Stimulated activated naive CD8-positive, alpha-beta T cell treated with anti-CD3 and anti-CD28 coated beads, Interleukin-15, Interleukin-2, amounts not matched to agents 100 ng/mL and 50 ng/mL, for 24 hours (primary cell): ENCODE data around the gene GNG10.
"Not testable (repeated sequence)": the region's sequence is repeated elsewhere in the genome, so short reads cannot be mapped to it uniquely, and the experiment has no call there.

Experiments
- H3K27ac Mint-ChIP-seq: one replicate; pipeline ENCODE4 v1.8.0; 2021; ENCODE audit warnings: mild to moderate bottlenecking, mixed read lengths
- H3K27me3 Mint-ChIP-seq: one replicate; pipeline ENCODE4 v1.8.0; 2021; ENCODE audit warnings: mixed read lengths
- H3K36me3 Mint-ChIP-seq: one replicate; pipeline ENCODE4 v1.8.0; 2021; ENCODE audit warnings: low read depth, mixed read lengths
- H3K4me1 Mint-ChIP-seq: one replicate; pipeline ENCODE4 v1.8.0; 2021; ENCODE audit warnings: low read depth, mixed read lengths
- H3K4me3 Mint-ChIP-seq: one replicate; pipeline ENCODE4 v1.8.0; 2021; ENCODE audit warnings: mild to moderate bottlenecking, mixed read lengths
- H3K9me3 Mint-ChIP-seq: one replicate; pipeline ENCODE4 v1.8.0; 2021; ENCODE audit warnings: mixed read lengths

The GNG10 gene

DNA sequence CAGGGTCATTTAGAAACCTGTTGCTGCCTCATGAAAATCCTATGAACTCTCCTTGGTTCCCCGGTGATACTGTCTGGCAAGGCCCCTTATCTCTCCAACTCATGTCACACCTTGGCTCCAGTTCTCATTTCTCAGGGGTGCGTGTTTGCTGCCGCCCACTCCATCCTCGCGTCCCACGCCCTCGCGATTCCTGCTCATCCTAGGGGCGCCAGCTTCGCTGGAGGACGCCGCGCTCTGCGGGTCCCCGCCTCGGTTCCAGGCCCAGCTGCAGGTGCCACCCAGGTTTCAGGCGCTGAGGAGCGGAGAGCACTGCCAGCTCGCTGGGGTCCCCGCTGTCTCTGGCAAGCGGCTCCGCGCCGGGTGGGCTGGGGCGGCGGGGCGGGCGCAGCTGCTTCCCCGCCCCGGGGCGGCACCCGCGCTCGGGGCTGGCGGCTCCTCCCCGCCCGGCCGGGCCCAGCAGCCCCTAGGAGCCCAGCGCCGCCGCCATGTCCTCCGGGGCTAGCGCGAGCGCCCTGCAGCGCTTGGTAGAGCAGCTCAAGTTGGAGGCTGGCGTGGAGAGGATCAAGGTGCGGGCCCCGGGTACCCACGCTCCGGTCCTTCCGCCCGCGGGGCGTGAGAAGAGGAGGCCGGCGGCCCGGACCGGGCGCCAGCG, at the start of gene GNG10:
Gene GNG10 (plus strand): TSS at position 456 of the 652 bp plus-strand sequence. CDS start 30 bp downstream, at position 486.
- H3K9me3 Mint-ChIP-seq = no peaks in the 10 kb centered on the region

DNA sequence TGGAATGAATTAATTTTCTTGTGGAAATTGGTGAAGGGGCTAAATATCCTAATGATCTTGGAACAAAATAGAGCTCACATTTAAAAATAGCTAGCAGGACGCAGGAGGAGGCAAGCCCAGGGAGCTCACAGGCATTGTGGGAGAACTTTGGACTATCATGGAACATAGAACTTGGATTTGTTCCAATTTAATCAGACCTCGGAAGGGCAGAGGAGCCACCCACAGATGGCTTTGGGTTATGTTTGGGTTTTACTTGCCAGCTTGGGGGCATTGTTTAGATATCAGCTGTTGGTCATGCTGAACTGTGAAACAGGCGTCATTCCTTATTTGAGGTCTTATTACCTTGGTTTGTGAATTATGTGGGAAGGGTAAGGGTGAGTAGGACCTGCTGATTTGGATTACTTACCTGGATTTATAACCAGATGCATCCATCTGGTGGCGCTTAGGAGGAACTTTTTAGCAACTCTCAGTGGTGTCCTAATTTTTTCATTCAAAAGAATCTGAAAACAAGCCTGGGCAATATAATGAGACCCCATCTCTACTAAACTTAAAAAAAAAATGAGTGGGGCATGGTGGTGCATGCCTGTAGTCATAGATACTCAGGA, 47.9 kb upstream of the GNG10 start:
- no peaks in the 10 kb centered on the region for H3K9me3 Mint-ChIP-seq
- no peaks in the 10 kb centered on the region for H3K36me3 Mint-ChIP-seq
- H3K27me3 Mint-ChIP-seq = peaks cover 36% of the 10 kb centered on the region
- H3K4me3 Mint-ChIP-seq = no peak overlapping the region
- H3K4me1 Mint-ChIP-seq = no peaks in the 10 kb centered on the region
- no peak overlapping the region for H3K27ac Mint-ChIP-seq

More for the DNA sequence above, at the start of gene GNG10:
- H3K4me1 Mint-ChIP-seq = peaks cover 32% of the 10 kb centered on the region
- peaks cover 17% of the 10 kb centered on the region for H3K36me3 Mint-ChIP-seq
- peak within 1 kb of the TSS; percentile 85 for H3K27ac Mint-ChIP-seq
- peak within 1 kb of the TSS; percentile 98 for H3K4me3 Mint-ChIP-seq
- H3K27me3 Mint-ChIP-seq = no peaks in the 10 kb centered on the region

GRCh38 chr9:111615928-111616327, 45.5 kb upstream of the GNG10 start:
- no peaks in the 10 kb centered on the region for H3K4me1 Mint-ChIP-seq
- H3K27ac Mint-ChIP-seq = no peak overlapping the region
- no peaks in the 10 kb centered on the region for H3K36me3 Mint-ChIP-seq
- no peaks in the 10 kb centered on the region for H3K9me3 Mint-ChIP-seq
- peaks cover 21% of the 10 kb centered on the region for H3K27me3 Mint-ChIP-seq
- H3K4me3 Mint-ChIP-seq = no peak overlapping the region

- H3K27ac Mint-ChIP-seq, H3K36me3 Mint-ChIP-seq, H3K4me3 Mint-ChIP-seq, H3K4me1 Mint-ChIP-seq, H3K9me3 Mint-ChIP-seq: not testable (repeated sequence)
- peaks cover 18% of the 10 kb centered on the region for H3K27me3 Mint-ChIP-seq
Measured at GRCh38 chr9:111617349-111617748, 44.1 kb upstream of the GNG10 start.

GRCh38 chr9:111621895-111622480, 39.4 kb upstream of the GNG10 start:
- Mint-ChIP-seq H3K27me3 (peaks cover 8% of the 10 kb centered on the region), H3K36me3 (no peaks in the 10 kb centered on the region), H3K4me3 (no peak overlapping the region), H3K9me3 (no peaks in the 10 kb centered on the region), H3K4me1 (no peaks in the 10 kb centered on the region), H3K27ac (no peak overlapping the region)

DNA sequence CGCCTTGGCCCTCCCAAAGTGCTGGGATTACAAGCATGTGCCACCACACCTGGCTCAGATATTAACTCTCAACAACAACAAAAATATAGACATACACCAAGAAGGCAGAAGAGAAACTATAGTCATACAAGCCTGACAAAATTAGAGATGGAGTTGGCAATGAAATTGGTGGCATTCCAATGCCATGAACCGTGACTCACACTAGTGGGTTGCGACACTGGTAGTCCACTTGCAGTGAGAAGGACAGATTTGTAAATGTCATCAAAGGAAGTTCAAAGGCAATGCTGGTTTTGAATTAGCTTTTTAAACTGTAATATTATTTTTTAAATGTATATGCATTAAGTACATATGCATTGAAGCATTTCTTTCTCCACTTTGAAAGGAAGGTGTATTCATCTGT, 38.8 kb upstream of the GNG10 start:
- Mint-ChIP-seq H3K9me3 (no peaks in the 10 kb centered on the region), H3K36me3 (no peaks in the 10 kb centered on the region), H3K4me1 (no peaks in the 10 kb centered on the region), H3K27me3 (peaks cover 8% of the 10 kb centered on the region), H3K4me3 (no peak overlapping the region), H3K27ac (no peak overlapping the region)

DNA sequence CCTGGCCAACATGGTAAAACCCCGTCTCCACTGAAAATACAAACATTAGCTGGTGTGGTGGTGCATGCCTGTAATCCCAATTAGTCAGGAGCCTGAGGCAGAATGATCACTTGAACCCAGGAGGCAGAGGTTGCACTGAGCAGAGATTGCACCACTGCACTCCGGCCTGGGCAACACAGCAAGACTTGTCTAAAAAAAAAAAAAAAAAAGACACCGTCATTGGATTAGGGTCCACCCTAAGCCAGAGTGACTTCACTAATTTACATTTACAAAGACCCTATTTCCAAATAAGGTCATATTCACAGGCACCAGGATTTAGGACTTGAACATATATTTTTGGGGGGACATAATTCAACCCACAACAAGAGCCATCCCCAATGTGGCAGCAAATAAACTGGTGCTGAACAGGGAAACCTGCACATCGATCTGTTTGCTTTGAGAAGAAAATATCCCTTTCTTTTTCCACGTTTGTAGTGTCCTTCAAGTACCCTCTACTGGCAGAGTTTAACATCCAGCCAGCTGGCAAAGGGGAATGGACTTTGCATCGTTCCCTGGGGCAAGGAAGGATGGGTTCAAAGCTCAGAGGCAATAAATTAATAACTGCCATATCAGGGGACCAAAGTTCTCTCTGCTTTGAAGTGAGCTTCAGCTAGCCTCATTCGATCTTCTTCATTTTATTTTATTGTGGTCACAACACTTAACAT, 34.0 kb upstream of the GNG10 start:
- no peak overlapping the region for H3K4me3 Mint-ChIP-seq

DNA sequence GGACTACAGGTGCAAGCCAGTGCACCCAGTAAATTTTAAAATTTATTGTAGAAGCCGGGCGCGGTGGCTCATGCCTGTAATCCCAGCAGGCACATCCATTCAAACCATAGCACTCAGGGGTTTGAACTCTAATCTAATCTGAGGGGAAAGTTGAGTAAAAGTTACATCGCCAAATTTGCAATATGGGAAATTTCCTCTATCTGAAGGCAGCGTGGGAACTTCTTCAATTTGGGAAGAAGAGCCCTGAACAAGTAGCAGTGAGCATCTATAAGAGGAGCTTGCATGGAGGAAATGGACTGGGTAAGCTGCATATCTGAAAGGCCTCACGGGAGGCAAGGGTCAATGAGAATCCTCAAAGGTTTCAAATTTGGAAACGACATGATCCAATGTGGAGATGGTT, 33.0 kb upstream of the GNG10 start:
- Mint-ChIP-seq H3K9me3 (no peaks in the 10 kb centered on the region), H3K36me3 (peaks cover 18% of the 10 kb centered on the region)

More for the DNA sequence above, 34.0 kb upstream of the GNG10 start:
- H3K9me3 Mint-ChIP-seq = no peaks in the 10 kb centered on the region
- peaks cover 8% of the 10 kb centered on the region for H3K27me3 Mint-ChIP-seq
- H3K27ac Mint-ChIP-seq = no peak overlapping the region
- H3K36me3 Mint-ChIP-seq = peaks cover 8% of the 10 kb centered on the region
- H3K4me1 Mint-ChIP-seq = peaks cover 16% of the 10 kb centered on the region

DNA sequence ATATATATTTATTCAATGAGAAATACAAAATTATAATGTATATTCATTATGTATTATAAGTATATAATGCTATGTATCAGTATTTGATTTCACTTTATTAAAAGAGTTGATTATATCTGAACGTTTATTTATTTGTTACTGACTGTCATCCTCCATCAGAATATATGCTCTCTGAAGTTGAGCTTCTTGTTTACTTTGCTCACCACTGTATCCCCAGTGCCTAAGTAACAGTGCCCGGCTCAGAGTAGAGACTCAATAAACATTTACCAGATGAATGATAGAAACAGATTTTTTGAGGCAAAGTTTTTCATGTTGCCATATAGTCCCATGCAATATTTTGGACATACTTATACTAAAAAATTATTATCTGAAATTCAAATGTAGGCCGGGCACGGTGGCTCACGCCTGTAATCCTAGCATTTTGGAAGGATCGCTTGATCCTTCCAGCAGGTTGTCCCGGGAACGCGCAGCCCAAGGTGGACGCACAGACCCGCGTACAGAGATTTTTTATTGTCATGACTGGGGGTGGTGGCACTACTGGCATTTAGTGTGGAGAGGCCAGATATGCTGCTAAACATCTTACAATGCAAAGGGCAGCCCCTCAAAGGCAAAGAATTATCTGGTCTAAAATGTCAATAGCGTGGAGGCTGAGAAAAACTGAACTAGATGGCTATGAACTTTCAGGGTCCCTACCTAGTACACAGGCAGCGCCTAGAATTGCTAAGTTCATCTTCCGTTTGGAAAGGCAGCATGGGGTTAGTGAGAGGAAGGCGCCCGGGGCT, 31.0 kb upstream of the GNG10 start:
- Mint-ChIP-seq H3K4me3 (peak overlapping the region; percentile 99), H3K4me1 (peaks cover 45% of the 10 kb centered on the region), H3K9me3 (no peaks in the 10 kb centered on the region), H3K27me3 (no peaks in the 10 kb centered on the region), H3K27ac (peak overlapping the region; percentile 86), H3K36me3 (peaks cover 35% of the 10 kb centered on the region)

More for the DNA sequence above, 33.0 kb upstream of the GNG10 start:
- Mint-ChIP-seq H3K27me3 (peaks cover 2% of the 10 kb centered on the region), H3K4me3 (no peak overlapping the region), H3K4me1 (peaks cover 26% of the 10 kb centered on the region), H3K27ac (no peak overlapping the region)

GRCh38 chr9:111630964-111631213, 30.5 kb upstream of the GNG10 start:
- Mint-ChIP-seq H3K4me3 (peak overlapping the region; percentile 99), H3K27ac (peak overlapping the region; percentile 86), H3K36me3 (peaks cover 36% of the 10 kb centered on the region), H3K27me3 (no peaks in the 10 kb centered on the region), H3K4me1 (peaks cover 51% of the 10 kb centered on the region), H3K9me3 (no peaks in the 10 kb centered on the region)

DNA sequence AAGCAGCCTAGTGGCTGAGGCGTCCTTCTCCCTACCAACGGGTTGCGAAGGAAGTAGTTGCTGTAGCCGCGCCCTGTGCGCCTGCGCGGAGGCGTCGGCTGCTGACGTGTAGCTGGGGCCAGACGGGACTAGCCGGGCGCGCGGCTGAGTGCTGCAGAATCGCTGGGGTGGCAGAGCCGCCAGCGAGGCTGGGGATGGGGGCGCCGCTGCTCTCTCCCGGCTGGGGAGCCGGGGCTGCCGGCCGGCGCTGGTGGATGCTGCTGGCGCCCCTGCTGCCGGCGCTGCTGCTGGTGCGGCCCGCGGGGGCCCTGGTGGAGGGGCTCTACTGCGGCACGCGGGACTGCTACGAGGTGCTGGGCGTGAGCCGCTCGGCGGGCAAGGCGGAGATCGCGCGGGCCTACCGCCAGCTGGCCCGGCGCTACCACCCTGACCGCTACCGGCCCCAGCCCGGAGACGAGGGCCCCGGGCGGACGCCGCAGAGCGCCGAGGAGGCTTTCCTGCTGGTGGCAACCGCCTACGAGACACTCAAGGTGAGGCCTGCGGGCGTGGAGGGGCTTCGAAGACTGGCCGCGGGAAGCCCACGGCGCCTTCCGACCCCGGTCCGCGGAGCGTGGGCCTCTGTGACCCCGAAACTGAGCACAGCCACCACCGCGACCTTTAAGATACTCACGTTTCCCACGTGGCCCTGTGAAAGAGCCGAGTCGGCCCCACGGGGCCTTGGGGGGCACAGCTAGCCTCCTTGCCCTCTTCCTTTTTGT, 30.0 kb upstream of the GNG10 start, which contains the start of gene DNAJC25:
Gene DNAJC25 (plus strand): TSS at position 121 of the 758 bp plus-strand sequence. CDS start 74 bp downstream, at position 195.
- Mint-ChIP-seq H3K9me3 (no peaks in the 10 kb centered on the region), H3K27me3 (no peaks in the 10 kb centered on the region), H3K4me1 (peaks cover 54% of the 10 kb centered on the region), H3K27ac (peak within 1 kb of the TSS; percentile 95), H3K4me3 (peak within 1 kb of the TSS; percentile 99), H3K36me3 (peaks cover 36% of the 10 kb centered on the region)

DNA sequence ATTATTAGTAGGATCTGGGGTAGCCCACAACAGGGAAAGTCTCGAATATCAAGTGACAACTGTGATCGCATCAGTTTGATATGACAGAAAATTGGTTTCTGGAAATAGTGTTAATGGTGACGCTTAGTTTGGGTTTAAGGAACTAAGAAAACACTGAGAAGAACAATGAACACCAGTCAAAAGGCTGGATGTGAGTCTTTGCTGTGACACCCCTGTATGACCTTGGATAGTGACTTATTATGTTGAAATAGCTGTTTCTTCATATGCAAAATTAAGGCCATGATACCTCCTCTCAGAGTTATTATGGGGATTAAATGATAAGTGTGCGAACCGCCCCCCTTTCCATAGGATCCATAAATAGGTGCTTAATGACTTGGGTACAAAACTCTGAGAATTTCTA, 29.3 kb upstream of the GNG10 start:
- Mint-ChIP-seq H3K27ac (peak overlapping the region; percentile 95), H3K4me3 (peak overlapping the region; percentile 99), H3K27me3 (no peaks in the 10 kb centered on the region), H3K4me1 (peaks cover 54% of the 10 kb centered on the region), H3K36me3 (peaks cover 36% of the 10 kb centered on the region), H3K9me3 (no peaks in the 10 kb centered on the region)

- Mint-ChIP-seq H3K4me1 (peaks cover 54% of the 10 kb centered on the region), H3K27ac (no peak overlapping the region), H3K36me3 (peaks cover 36% of the 10 kb centered on the region), H3K9me3 (no peaks in the 10 kb centered on the region), H3K27me3 (no peaks in the 10 kb centered on the region), H3K4me3 (peak overlapping the region; percentile 99)
Measured at GRCh38 chr9:111632695-111633388, 28.6 kb upstream of the GNG10 start.

DNA sequence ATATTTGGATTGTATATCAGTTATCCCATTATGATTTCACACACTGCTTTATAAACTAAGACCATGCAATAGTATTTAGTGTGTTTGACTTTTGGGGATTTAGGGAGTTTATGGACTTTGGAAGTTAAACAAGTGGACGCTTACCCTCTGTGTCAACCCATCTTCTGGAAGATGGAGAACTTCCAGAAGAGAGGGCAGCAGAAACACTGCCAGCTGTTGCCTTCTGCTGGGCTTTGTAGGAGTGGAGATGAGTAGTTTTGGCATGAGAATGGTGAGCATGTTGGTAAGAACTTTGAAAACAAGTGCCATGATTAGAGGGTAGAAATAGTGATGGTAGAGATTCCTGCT, 28.0 kb upstream of the GNG10 start:
- Mint-ChIP-seq H3K36me3 (peaks cover 36% of the 10 kb centered on the region), H3K27me3 (no peaks in the 10 kb centered on the region), H3K4me1 (peaks cover 54% of the 10 kb centered on the region), H3K9me3 (no peaks in the 10 kb centered on the region), H3K27ac (no peak overlapping the region), H3K4me3 (peak overlapping the region; percentile 99)
